CD14-positive monocyte (primary cell): ENCODE results near the gene CTDSPL. TPM values are rescaled to one million over a fixed set of nuclear protein-coding genes. Genes with fewer than 3 reads are reported as not detected.

Experiments used
- DNase-seq, 3 donors: peaks; one replicate each; pipeline ENCODE4 v3.0.0-alpha.2; 2011 to 2022
- H2AFZ ChIP-seq: 2 replicates; pipeline ENCODE4 v1.6.0; 2012; ENCODE audit warnings: mild to moderate bottlenecking, low read depth, low read length, inconsistent platforms; ENCODE audit not compliant: insufficient read depth, poor library complexity, severe bottlenecking
- H3K27ac ChIP-seq, 2 donors: 1 replicate in 1 of 2; 2 replicates in 1 of 2; pipeline ENCODE4 v1.5.1; 2012 to 2013; ENCODE audit warnings: low read length in 2 of 2, control low read depth in 1 of 2, inconsistent platforms in 1 of 2, low read depth in 1 of 2, mild to moderate bottlenecking in 1 of 2
- H3K27me3 ChIP-seq, 2 donors: one replicate each; pipeline versions ENCODE4 v1.6.0 to v1.6.1; 2011 to 2013; ENCODE audit warnings: low read length in 2 of 2; ENCODE audit not compliant: control insufficient read depth in 2 of 2, insufficient read depth in 2 of 2
- H3K36me3 ChIP-seq, 2 donors: replicated peaks in 1 of 2; 1 replicate in 1 of 2; 2 replicates in 1 of 2; pipeline versions ENCODE4 v1.5.1 to v1.6.1; 2012 to 2013; ENCODE audit warnings: low read length in 2 of 2, control low read depth in 1 of 2, inconsistent platforms in 1 of 2, mild to moderate bottlenecking in 1 of 2; ENCODE audit not compliant: insufficient read depth in 2 of 2, control insufficient read depth in 1 of 2
- H3K4me1 ChIP-seq, 2 donors: 1 replicate in 1 of 2; 2 replicates in 1 of 2; pipeline versions ENCODE4 v1.5.1 to v1.6.1; 2012 to 2013; ENCODE audit warnings: low read length in 2 of 2, control low read depth in 1 of 2, inconsistent platforms in 1 of 2, mild to moderate bottlenecking in 1 of 2, moderate library complexity in 1 of 2; ENCODE audit not compliant: insufficient read depth in 2 of 2, control insufficient read depth in 1 of 2
- H3K4me2 ChIP-seq: replicated peaks from 2 replicates; pipeline ENCODE3; 2012; ENCODE audit warnings: low read length, moderate library complexity, mild to moderate bottlenecking; ENCODE audit not compliant: poor library complexity, severe bottlenecking; ENCODE audit errors: extremely low read depth
- H3K4me3 ChIP-seq, 3 experiments: fragments of 200-600 bp in 1 of 3; sonication (generic) in 1 of 3; replicated peaks in 1 of 3; 1 replicate in 2 of 3; 2 replicates in 1 of 3; pipeline ENCODE4 v1.5.1; 2011 to 2013; ENCODE audit warnings: low read length in 3 of 3, mild to moderate bottlenecking in 3 of 3, control low read depth in 2 of 3, low read depth in 2 of 3, inconsistent platforms in 1 of 3, moderate library complexity in 1 of 3
- H3K79me2 ChIP-seq: 2 replicates; pipeline ENCODE4 v1.6.0; 2012; ENCODE audit warnings: mild to moderate bottlenecking, control low read depth, inconsistent platforms, low read length, moderate library complexity; ENCODE audit not compliant: insufficient read depth
- H3K9ac ChIP-seq: 2 replicates; pipeline ENCODE4 v1.6.0; 2017; ENCODE audit warnings: low read length, mild to moderate bottlenecking; ENCODE audit not compliant: insufficient read depth, poor library complexity, severe bottlenecking
- H3K9me3 ChIP-seq, 2 donors: replicated peaks in 1 of 2; 1 replicate in 1 of 2; 2 replicates in 1 of 2; pipeline versions ENCODE4 v1.5.1 to v1.6.1; 2012 to 2013; ENCODE audit warnings: low read length in 2 of 2, control low read depth in 1 of 2; ENCODE audit not compliant: control insufficient read depth in 1 of 2, insufficient read depth in 1 of 2
- H4K20me1 ChIP-seq: 2 replicates; pipeline ENCODE4 v1.6.0; 2012; ENCODE audit warnings: mild to moderate bottlenecking, low read length, control low read depth, moderate library complexity; ENCODE audit not compliant: insufficient read depth
- H3K27ac Mint-ChIP-seq, 7 donors: one replicate each; pipeline ENCODE4 v1.8.0; 2020; ENCODE audit warnings: mild to moderate bottlenecking in 7 of 7, mixed read lengths in 7 of 7, moderate library complexity in 6 of 7, inconsistent platforms in 2 of 7
- H3K27me3 Mint-ChIP-seq, 3 donors: one replicate each; pipeline ENCODE4 v1.8.0; 2021 to 2022; ENCODE audit warnings: low read depth in 3 of 3, mild to moderate bottlenecking in 3 of 3, mixed read lengths in 3 of 3, moderate library complexity in 3 of 3, inconsistent platforms in 1 of 3
- H3K36me3 Mint-ChIP-seq, 2 donors: one replicate each; pipeline ENCODE4 v1.8.0; 2020; ENCODE audit warnings: mixed read lengths in 2 of 2, inconsistent platforms in 1 of 2, mild to moderate bottlenecking in 1 of 2
- H3K4me1 Mint-ChIP-seq: one replicate; pipeline ENCODE4 v1.8.0; 2020; ENCODE audit warnings: mild to moderate bottlenecking, mixed read lengths
- H3K4me3 Mint-ChIP-seq, 2 donors: one replicate each; pipeline ENCODE4 v1.8.0; 2020; ENCODE audit warnings: mild to moderate bottlenecking in 2 of 2, mixed read lengths in 2 of 2, moderate library complexity in 1 of 2
- H3K9me3 Mint-ChIP-seq, 7 donors: one replicate each; pipeline ENCODE4 v1.8.0; 2020 to 2022; ENCODE audit warnings: mixed read lengths in 7 of 7, mild to moderate bottlenecking in 6 of 7, moderate library complexity in 6 of 7, inconsistent platforms in 2 of 7
- WGBS: methylation state at CpG from one replicate; pipeline ENCODE4 v1.1.5; 2013; ENCODE audit warnings: missing lambda C conversion rate; ENCODE audit not compliant: insufficient coverage; 5-methylcytosine and 5-hydroxymethylcytosine counted together
- intact Hi-C, 2 donors: fragments of 100-400 bp; cut with micrococcal nuclease; formaldehyde crosslinking; loops; one replicate each; pipeline versions ENCODE4 v1.15.0 to v1.15.1; 2023
- polyA plus RNA-seq, 3 donors: library from polyadenylated mRNA; depleted of rRNA in 1 of 3; unstranded in 2 of 3; stranded (reverse) in 1 of 3; fragments of 300-500 nt in 2 of 3; fragments of >200 nt in 1 of 3; fragmentation: Illumina TruSeq in 2 of 3; gene quantifications; 1 replicate in 2 of 3; 2 replicates in 1 of 3; pipeline ENCODE4 v1.2.3, GENCODE V29; 2012 to 2021
- TF ChIP-seq, protein P1 (sequence below): fragments of 200-600 bp; IDR thresholded peaks from one replicate; pipeline ENCODE4 v1.8.0; 2022; ENCODE audit warnings: antibody characterized with exemption, mild to moderate bottlenecking

Gene CTDSPL
- polyA plus RNA-seq, 3 donors, result 0.15 to 0.69 (median 0.33) TPM

DNA sequence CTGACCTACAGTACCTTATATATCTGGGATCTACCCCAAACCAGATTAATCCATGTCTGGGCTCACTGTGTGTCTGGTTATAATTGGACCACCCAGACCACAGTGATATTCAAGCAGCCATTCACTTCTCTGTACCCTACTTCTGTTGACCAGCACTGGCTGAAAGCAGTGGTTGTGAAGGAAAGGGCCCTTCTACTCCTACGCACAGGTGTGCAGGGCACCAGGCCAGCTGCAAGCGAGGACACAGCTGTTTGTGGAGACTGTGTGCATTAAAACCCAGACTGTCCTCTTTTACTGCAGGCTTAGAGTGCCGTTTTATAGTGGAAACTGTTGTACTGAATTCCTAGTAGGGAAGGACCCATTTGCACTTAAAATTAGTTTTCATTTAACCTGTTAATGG lies 29.5 kb downstream of the CTDSPL start:
- Histone ChIP-seq H2AFZ (no peak overlapping the region), H3K36me3 (no peaks in the 10 kb centered on the region), H3K4me2 (no peak overlapping the region), H3K27me3 (no peaks in the 10 kb centered on the region), H3K27ac (no peak overlapping the region), H3K9me3 (no peaks in the 10 kb centered on the region), H4K20me1 (no peaks in the 10 kb centered on the region), H3K4me3 (no peak overlapping the region), H3K79me2 (no peaks in the 10 kb centered on the region), H3K4me1 (no peaks in the 10 kb centered on the region), H3K9ac (no peak overlapping the region)
- TF ChIP-seq, protein P1, sequence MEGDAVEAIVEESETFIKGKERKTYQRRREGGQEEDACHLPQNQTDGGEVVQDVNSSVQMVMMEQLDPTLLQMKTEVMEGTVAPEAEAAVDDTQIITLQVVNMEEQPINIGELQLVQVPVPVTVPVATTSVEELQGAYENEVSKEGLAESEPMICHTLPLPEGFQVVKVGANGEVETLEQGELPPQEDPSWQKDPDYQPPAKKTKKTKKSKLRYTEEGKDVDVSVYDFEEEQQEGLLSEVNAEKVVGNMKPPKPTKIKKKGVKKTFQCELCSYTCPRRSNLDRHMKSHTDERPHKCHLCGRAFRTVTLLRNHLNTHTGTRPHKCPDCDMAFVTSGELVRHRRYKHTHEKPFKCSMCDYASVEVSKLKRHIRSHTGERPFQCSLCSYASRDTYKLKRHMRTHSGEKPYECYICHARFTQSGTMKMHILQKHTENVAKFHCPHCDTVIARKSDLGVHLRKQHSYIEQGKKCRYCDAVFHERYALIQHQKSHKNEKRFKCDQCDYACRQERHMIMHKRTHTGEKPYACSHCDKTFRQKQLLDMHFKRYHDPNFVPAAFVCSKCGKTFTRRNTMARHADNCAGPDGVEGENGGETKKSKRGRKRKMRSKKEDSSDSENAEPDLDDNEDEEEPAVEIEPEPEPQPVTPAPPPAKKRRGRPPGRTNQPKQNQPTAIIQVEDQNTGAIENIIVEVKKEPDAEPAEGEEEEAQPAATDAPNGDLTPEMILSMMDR, result no peak
- H3K4me1 Mint-ChIP-seq, result peaks cover 14% of the 10 kb centered on the region
- no peaks in the 10 kb centered on the region for H3K27me3 Mint-ChIP-seq
- peaks cover 0 to 2% of the 10 kb centered on the region in 2 donors for H3K36me3 Mint-ChIP-seq
- H3K9me3 Mint-ChIP-seq, result no peaks in the 10 kb centered on the region
- intact Hi-C loops, result no loop called here
- no peak overlapping the region for H3K4me3 Mint-ChIP-seq
- WGBS, result 70% methylated on average over 2 of the region's 3 CpGs
- DNase-seq, result no peak
- no peak overlapping the region for H3K27ac Mint-ChIP-seq

DNA sequence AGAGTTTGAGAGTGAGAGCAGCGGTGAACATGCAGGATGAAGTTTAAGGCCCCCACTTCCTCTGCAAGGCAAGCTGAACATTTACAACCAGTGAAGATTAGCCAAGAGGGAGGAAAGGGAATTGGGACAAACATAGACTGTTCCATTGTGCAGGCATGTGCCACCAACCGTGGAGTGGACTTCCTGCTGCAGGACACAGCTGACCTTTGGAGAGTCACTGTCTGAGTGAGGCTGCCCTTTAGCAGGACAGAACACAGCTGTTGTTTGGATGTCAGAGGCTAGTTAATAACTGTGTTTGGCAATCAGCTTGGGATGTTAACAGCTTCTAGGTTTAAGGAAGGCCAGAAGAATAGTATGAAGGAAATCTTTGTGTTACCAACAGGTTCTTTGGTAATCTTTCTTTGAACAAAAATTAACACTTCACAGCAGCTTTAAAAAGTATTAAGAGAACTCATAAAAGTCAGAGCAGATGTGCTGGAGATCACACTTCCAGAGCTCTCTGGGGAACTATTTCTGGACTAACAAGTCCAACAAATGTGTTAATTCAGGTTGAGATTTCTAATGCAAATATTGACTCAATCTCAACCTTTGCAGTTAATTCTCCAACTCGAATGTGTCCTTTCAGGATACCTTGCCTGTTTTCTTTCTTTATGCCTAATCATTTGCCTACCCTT lies 31.4 kb downstream of the CTDSPL start:
- Mint-ChIP-seq H3K27ac (no peak overlapping the region), H3K36me3 (peaks cover 0 to 2% of the 10 kb centered on the region in 2 donors), H3K9me3 (no peaks in the 10 kb centered on the region), H3K27me3 (no peaks in the 10 kb centered on the region), H3K4me1 (peaks cover 16% of the 10 kb centered on the region), H3K4me3 (no peak overlapping the region)
- TF ChIP-seq, protein P1, result no peak
- H3K36me3 ChIP-seq, result no peaks in the 10 kb centered on the region
- H3K9ac ChIP-seq, result no peak overlapping the region
- no peaks in the 10 kb centered on the region for H3K79me2 ChIP-seq
- no peaks in the 10 kb centered on the region for H3K9me3 ChIP-seq
- intact Hi-C loops, result no loop called here
- no peak for DNase-seq
- no peak overlapping the region for H3K4me2 ChIP-seq
- WGBS, result 0% methylated on average over 2 of the region's 3 CpGs
- H3K4me3 ChIP-seq, result no peak overlapping the region
- H4K20me1 ChIP-seq, result no peaks in the 10 kb centered on the region
- no peaks in the 10 kb centered on the region for H3K4me1 ChIP-seq
- H3K27me3 ChIP-seq, result no peaks in the 10 kb centered on the region
- H3K27ac ChIP-seq, result no peak overlapping the region
- H2AFZ ChIP-seq, result no peak overlapping the region
